HepG2 (cell line): ENCODE data around the gene RDH12. TPM values are rescaled to one million over a fixed set of nuclear protein-coding genes. Genes with fewer than 3 reads are reported as not detected.

Experiments used
- ATAC-seq: fragments of 200-7000 bp; cut with Tn5 transposase; 3 replicates; pipeline ENCODE4 v1.9.1; 2020; ENCODE audit warnings: mild to moderate bottlenecking, moderate library complexity
- BruUV-seq: library from RNA; stranded (reverse); fragments of 400-500 nt; replicated peaks from 2 replicates; lab custom pipeline; 2021; lab: Mats Ljungman, UMichigan
- CTCF ChIA-PET: fragments of 300-600 bp; formaldehyde crosslinking; extraction: SDS; loops from one replicate; lab custom pipeline; 2021; ENCODE audit warnings: low total read pairs, inconsistent platforms, low intra/inter-chr PET ratio; lab: Yijun Ruan, JAX
- POLR2A ChIA-PET: fragments of 350-600 bp; sonication (Branson Sonifier 250); formaldehyde crosslinking; loops from one replicate; lab custom pipeline; 2020; ENCODE audit warnings: antibody characterized with exemption, inconsistent platforms; lab: Yijun Ruan, JAX
- DNase-seq: peaks from one replicate; pipeline ENCODE4 v3.0.0-alpha.2; 2015; ENCODE audit warnings: low spot score
- FAIRE-seq: peaks from 3 replicates; lab custom pipeline; 2011; peaks lifted over from hg19 to GRCh38; lab: Jason Lieb, UNC
- H2AFZ ChIP-seq: one replicate; pipeline ENCODE4 v1.6.1; 2011; ENCODE audit warnings: low read length, inconsistent platforms
- H3K27ac ChIP-seq: fragments of 300-600 bp; 3 replicates; pipeline ENCODE4 v1.8.0; 2011; ENCODE audit warnings: mixed run types, mild to moderate bottlenecking, mixed read lengths, low read length, inconsistent platforms; ENCODE audit not compliant: insufficient read depth; ENCODE audit errors: extremely low read length
- H3K27me3 ChIP-seq, 2 experiments: fragments of 200-600 bp in 1 of 2; 2 replicates in 1 of 2; 3 replicates in 1 of 2; pipeline versions ENCODE4 v1.6.0 to v1.8.0; 2011; ENCODE audit warnings: low read length in 2 of 2, mild to moderate bottlenecking in 2 of 2, moderate library complexity in 2 of 2, inconsistent platforms in 1 of 2; ENCODE audit not compliant: insufficient read depth in 2 of 2, control insufficient read depth in 1 of 2
- H3K36me3 ChIP-seq, 2 experiments: fragments of 200-600 bp in 1 of 2; replicated peaks in 1 of 2; 2 replicates in 1 of 2; 3 replicates in 1 of 2; pipeline versions ENCODE4 v1.5.1 to v1.8.0; 2011; ENCODE audit warnings: low read length in 2 of 2, inconsistent platforms in 1 of 2; ENCODE audit not compliant: insufficient read depth in 2 of 2, control insufficient read depth in 1 of 2
- H3K4me1 ChIP-seq: 2 replicates; pipeline ENCODE4 v1.5.1; 2012; ENCODE audit warnings: low read length, inconsistent platforms; ENCODE audit not compliant: insufficient read depth
- H3K4me2 ChIP-seq: 2 replicates; pipeline ENCODE4 v1.6.0; 2011; ENCODE audit warnings: low read depth, low read length, inconsistent platforms
- H3K4me3 ChIP-seq, 3 experiments: fragments of 200-600 bp in 1 of 3; sonication (generic), shearing (Covaris generic) in 1 of 3; replicated peaks in 1 of 3; 2 replicates each; pipeline ENCODE4 v1.5.1; 2011 to 2016; ENCODE audit warnings: low read length in 3 of 3, inconsistent platforms in 2 of 3, low read depth in 2 of 3, mild to moderate bottlenecking in 2 of 3, control low read depth in 1 of 3, mixed read lengths in 1 of 3; ENCODE audit not compliant: insufficient read depth in 1 of 3
- H3K79me2 ChIP-seq: one replicate; pipeline ENCODE4 v1.6.1; 2011; ENCODE audit warnings: low read length, inconsistent platforms; ENCODE audit not compliant: insufficient read depth
- H3K9ac ChIP-seq: 2 replicates; pipeline ENCODE4 v1.6.0; 2011; ENCODE audit warnings: mild to moderate bottlenecking, low read depth, low read length, inconsistent platforms; ENCODE audit not compliant: insufficient read depth
- H3K9me3 ChIP-seq: 2 replicates; pipeline ENCODE4 v1.5.1; 2012; ENCODE audit warnings: mild to moderate bottlenecking, low read length
- H4K20me1 ChIP-seq: 2 replicates; pipeline ENCODE4 v1.6.0; 2011; ENCODE audit warnings: inconsistent platforms, mild to moderate bottlenecking, low read length, moderate library complexity; ENCODE audit not compliant: insufficient read depth
- HDAC6 ChIP-seq: fragments of 200-600 bp; sonication (generic); IDR thresholded peaks from 2 replicates; pipeline ENCODE4 v1.7.0; 2017; ENCODE audit warnings: mild to moderate bottlenecking, antibody characterized with exemption, low read length, low read depth
- PHF8 ChIP-seq: sonication (generic); formaldehyde crosslinking; IDR thresholded peaks from 2 replicates; pipeline ENCODE4 v1.5.0; 2020; ENCODE audit warnings: missing genetic modification reagents
- TRIM22 ChIP-seq: fragments of 450-650 bp; IDR thresholded peaks from 2 replicates; pipeline ENCODE4 v1.6.1; 2017
- ZFP36 ChIP-seq: fragments of 150-350 bp; IDR thresholded peaks from 2 replicates; pipeline ENCODE4 v1.6.1; 2018; ENCODE audit warnings: borderline replicate concordance, low read length, low read depth; ENCODE audit not compliant: partially characterized antibody
- ZNF263 ChIP-seq: sonication (generic); formaldehyde crosslinking; IDR thresholded peaks from 2 replicates; pipeline ENCODE4 v1.4.0; 2020; ENCODE audit warnings: missing genetic modification reagents
- ZNF329 ChIP-seq: sonication (generic); formaldehyde crosslinking; IDR thresholded peaks from 2 replicates; pipeline ENCODE4 v1.9.0; 2021; ENCODE audit warnings: low read depth, mild to moderate bottlenecking, missing genetic modification reagents
- ZNF724P ChIP-seq: sonication (generic); formaldehyde crosslinking; IDR thresholded peaks from 2 replicates; pipeline ENCODE4 v1.8.0; 2022; ENCODE audit warnings: missing genetic modification reagents, borderline replicate concordance
- ZNF775 ChIP-seq: sonication (generic); formaldehyde crosslinking; IDR thresholded peaks from 2 replicates; pipeline ENCODE4 v1.4.0; 2020; ENCODE audit warnings: missing genetic modification reagents, mild to moderate bottlenecking, moderate library complexity, borderline replicate concordance
- ZSCAN22 ChIP-seq: sonication (generic); formaldehyde crosslinking; IDR thresholded peaks from 2 replicates; pipeline ENCODE4 v1.4.0; 2020; ENCODE audit warnings: mild to moderate bottlenecking, missing genetic modification reagents
- WGBS: methylation state at CpG from one replicate; pipeline ENCODE4 v1.1.6; 2017; ENCODE audit warnings: low lambda C conversion rate; 5-methylcytosine and 5-hydroxymethylcytosine counted together
- in situ Hi-C: cut with HindIII; loops from 2 replicates; pipeline ENCODE4 v1.10.0; 2017; ENCODE audit warnings: low pct_unique_long_range_greater_than_20kb; ENCODE audit not compliant: extremely low pct_ligation_motif_present
- intact Hi-C: fragments of 100-400 bp; cut with micrococcal nuclease; formaldehyde crosslinking; loops from one replicate; pipeline ENCODE4 v1.10.0; 2022; ENCODE audit not compliant: unreplicated experiment
- polyA plus RNA-seq, 8 experiments: library from polyadenylated mRNA; depleted of rRNA in 3 of 8; stranded (reverse) in 7 of 8; unstranded in 1 of 8; fragments of >200 nt; fragmentation: Illumina TruSeq in 4 of 8; extraction: Trizol in 4 of 8; gene quantifications; 2 replicates each; pipeline versions ENCODE4 v1.2.1 to v1.2.3, GENCODE V29; 2011 to 2016; ENCODE audit warnings: low read depth in 4 of 8, missing spikeins in 1 of 8, mixed read lengths in 1 of 8; ENCODE audit not compliant: insufficient read depth in 1 of 8
- total RNA-seq, 5 experiments: library from RNA; depleted of rRNA; stranded (reverse); fragments of >200 nt; fragmentation: Illumina TruSeq; extraction: Trizol; gene quantifications; 2 replicates each; pipeline ENCODE4 v1.2.3, GENCODE V29; 2016; ENCODE audit warnings: low read depth in 1 of 5
- TF ChIP-seq, protein P1 (sequence below): sonication (generic); formaldehyde crosslinking; IDR thresholded peaks from 2 replicates; pipeline ENCODE4 v1.5.1; 2020; ENCODE audit warnings: mild to moderate bottlenecking, missing genetic modification reagents
- TF ChIP-seq, protein P2 (sequence below): sonication (generic); formaldehyde crosslinking; conservative IDR thresholded peaks from 2 replicates; pipeline ENCODE4 v1.5.0; 2020; ENCODE audit warnings: missing genetic modification reagents

The RDH12 gene
- total and polyA plus RNA-seq, 2 of the 13 experiments (the other 11 are each of a cell fraction or from before 2014, with no cell fraction given) = 1.6 to 2.1 TPM

- Histone ChIP-seq H3K4me3 (no peak overlapping the region), H4K20me1 (no peaks in the 10 kb centered on the region), H2AFZ (no peak overlapping the region), H3K9ac (no peak overlapping the region), H3K27ac (no peak overlapping the region), H3K4me1 (peaks cover 19% of the 10 kb centered on the region), H3K4me2 (no peak overlapping the region), H3K27me3 (no peaks in the 10 kb centered on the region), H3K79me2 (no peaks in the 10 kb centered on the region), H3K9me3 (peaks cover 31% of the 10 kb centered on the region)
- FAIRE-seq (no peak), DNase-seq (no peak), ATAC-seq (no peak)
- in situ Hi-C loops = no loop called here
- intact Hi-C loops = no loop called here
- WGBS = 92% methylated on average over 2 of the region's 2 CpGs
- BruUV-seq = no TSS peak
- POLR2A ChIA-PET = interaction anchor here (1.3 kb wide), 1 partner anchor 107 kb away, joined by 3 read pairs; the partner anchor contains the start of gene ZFYVE26
- TF ChIP-seq TRIM22 (no peak), ZFP36 (peak; percentile 84), PHF8 (no peak), ZSCAN22 (CRISPR knock-in tag) (no peak), HDAC6 (no peak), ZNF263 (CRISPR knock-in tag) (no peak), ZNF724P (CRISPR knock-in tag) (peak; percentile 92; the same call in 1 of the 2 replicates), ZNF775 (no peak), ZNF329 (no peak)
- TF ChIP-seq, protein P1, sequence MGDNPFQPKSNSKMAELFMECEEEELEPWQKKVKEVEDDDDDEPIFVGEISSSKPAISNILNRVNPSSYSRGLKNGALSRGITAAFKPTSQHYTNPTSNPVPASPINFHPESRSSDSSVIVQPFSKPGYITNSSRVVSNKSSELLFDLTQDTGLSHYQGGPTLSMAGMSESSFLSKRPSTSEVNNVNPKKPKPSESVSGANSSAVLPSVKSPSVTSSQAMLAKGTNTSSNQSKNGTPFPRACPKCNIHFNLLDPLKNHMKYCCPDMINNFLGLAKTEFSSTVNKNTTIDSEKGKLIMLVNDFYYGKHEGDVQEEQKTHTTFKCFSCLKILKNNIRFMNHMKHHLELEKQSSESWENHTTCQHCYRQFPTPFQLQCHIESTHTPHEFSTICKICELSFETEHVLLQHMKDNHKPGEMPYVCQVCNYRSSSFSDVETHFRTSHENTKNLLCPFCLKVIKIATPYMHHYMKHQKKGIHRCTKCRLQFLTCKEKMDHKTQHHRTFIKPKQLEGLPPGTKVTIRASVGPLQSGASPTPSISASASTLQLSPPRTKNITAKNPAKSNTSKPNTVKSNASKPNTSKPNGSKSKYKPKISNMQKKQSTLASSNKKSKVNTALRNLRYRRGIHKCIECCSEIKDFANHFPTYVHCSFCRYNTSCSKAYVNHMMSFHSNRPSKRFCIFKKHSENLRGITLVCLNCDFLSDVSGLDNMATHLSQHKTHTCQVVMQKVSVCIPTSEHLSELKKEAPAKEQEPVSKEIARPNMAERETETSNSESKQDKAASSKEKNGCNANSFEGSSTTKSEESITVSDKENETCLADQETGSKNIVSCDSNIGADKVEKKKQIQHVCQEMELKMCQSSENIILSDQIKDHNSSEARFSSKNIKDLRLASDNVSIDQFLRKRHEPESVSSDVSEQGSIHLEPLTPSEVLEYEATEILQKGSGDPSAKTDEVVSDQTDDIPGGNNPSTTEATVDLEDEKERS (CRISPR knock-in tag) = peak; percentile 86; the same call in 1 of the 2 replicates
- TF ChIP-seq, protein P2, sequence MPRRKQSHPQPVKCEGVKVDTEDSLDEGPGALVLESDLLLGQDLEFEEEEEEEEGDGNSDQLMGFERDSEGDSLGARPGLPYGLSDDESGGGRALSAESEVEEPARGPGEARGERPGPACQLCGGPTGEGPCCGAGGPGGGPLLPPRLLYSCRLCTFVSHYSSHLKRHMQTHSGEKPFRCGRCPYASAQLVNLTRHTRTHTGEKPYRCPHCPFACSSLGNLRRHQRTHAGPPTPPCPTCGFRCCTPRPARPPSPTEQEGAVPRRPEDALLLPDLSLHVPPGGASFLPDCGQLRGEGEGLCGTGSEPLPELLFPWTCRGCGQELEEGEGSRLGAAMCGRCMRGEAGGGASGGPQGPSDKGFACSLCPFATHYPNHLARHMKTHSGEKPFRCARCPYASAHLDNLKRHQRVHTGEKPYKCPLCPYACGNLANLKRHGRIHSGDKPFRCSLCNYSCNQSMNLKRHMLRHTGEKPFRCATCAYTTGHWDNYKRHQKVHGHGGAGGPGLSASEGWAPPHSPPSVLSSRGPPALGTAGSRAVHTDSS = no peak
- TF ChIP-seq, all 625 proteins: peak for 3
- CTCF ChIA-PET = no interaction called here
- no peaks in the 10 kb centered on the region for H3K36me3 ChIP-seq
These were observed 8.5 kb downstream of the RDH12 start for GRCh38 chr14:67710209-67710608.
